Fibroblast of skin of left biceps (primary cell): ENCODE results near the gene KCTD14.
A peak's percentile ranks its signal among the peaks of the same experiment; 100 is the strongest.
"Not testable (repeated sequence)": the region's sequence is repeated elsewhere in the genome, so short reads cannot be mapped to it uniquely, and the experiment has no call there.

Source experiments
- DNase-seq, 2 experiments: peaks; one replicate each; pipeline ENCODE4 v3.0.0-alpha.2; 2013; ENCODE audit warnings: low read depth in 2 of 2

Gene KCTD14

DNA sequence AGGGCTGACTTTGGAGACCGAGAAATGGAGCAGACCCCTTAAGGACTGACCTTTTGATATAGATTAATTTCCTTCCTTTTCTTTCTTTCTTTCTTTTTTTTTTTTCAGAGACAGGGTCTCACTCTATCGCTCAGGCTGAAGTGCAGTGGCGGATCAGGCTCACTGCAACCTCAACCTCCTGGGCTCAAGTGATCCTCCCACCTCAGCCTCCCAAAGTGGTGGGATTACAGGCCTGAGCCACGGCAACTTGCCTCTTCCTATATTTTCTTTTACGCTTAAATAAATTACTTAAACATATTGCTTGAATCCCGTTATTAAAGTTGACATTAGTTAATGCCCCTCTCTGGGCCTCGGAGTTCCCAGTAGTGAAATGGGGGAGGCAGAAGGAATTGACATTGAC lies 350 bp upstream of the KCTD14 start:
- no peak for DNase-seq

DNA sequence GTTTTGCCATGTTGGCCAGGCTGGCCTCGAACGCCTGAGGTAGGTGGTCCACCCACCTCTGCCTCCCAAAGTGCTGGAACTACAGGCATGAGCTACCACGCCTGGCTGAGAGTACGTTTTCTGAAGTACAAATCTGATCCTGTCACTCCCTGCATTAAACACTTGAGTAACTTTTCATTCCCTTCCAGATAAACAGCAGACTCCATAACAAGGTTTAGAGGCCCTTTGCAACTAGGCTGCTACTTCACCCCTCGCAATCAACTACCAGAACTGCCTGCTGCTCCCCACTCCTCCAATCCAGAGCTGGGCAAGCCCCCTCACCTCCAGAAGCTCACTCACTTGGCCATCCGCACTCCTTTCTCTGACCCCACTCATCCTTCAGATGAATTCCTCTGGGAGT lies 1.5 kb downstream of the KCTD14 start:
- no peak for DNase-seq

DNA sequence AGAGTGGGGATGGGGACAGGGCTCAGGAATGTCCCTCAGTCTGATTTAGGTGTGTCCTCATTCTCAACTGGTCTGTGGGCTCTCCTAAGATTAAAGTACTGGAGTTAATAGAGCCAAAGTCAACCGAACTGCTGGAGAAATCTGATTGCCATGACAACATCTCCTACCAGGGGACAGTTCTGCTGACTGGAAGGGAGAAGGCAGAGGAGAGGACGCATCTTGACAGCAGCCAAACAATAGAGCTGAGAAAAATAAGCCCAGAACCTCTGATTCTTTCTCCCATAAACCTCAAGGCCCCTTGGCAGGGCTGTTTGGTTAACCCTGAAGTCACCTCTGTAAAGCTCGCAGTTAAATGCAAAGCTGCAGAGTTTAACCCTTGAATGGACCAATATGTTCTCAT lies 2.8 kb downstream of the KCTD14 start:
- DNase-seq, result no peak

DNA sequence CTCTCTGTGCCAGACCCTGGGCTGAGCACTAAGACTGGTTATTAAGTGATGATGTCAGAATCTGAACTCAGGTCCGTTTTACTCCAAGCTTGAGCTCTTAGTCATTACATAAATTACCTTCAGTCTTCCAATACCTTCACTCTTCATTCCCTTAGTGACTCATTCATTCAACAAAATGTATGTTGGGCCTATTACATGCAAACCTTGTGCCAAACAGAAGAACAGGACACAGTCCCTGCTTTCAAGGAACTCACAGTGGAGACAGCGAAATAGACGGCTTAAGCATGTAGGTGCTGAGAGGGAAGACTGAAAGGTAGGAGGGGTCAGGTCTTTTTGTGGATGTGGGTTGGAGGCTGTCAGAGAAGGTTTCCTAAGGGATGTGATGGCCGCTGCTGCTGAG lies 3.3 kb downstream of the KCTD14 start:
- no peak for DNase-seq

DNA sequence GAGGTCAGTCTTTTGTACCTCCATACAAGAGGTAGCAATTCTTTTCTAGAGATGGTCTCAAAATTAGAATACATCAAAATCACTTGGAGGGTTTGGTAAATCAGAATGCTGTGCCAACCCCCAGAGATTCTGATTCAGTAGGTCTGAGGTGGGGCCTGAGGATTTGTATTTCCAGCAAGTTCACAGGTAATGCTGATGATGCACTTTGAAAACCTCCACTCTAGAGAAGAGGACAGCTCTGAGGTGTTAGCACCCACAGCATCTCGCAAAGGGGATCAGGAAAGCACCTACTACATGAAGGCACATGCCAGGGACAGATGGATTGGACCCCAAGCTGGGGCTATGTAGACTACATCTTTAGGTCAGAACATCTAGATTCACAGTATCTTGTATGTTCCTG lies 7.2 kb downstream of the KCTD14 start:
- DNase-seq, result no peak

- DNase-seq, result not testable (repeated sequence)
Observed at GRCh38 chr11:78014937-78015520, 8.0 kb downstream of the KCTD14 start.

GRCh38 chr11:78011301-78011700 lies 11.8 kb downstream of the KCTD14 start:
- no peak for DNase-seq

GRCh38 chr11:78010755-78011154 lies 12.3 kb downstream of the KCTD14 start:
- DNase-seq, result no peak

DNA sequence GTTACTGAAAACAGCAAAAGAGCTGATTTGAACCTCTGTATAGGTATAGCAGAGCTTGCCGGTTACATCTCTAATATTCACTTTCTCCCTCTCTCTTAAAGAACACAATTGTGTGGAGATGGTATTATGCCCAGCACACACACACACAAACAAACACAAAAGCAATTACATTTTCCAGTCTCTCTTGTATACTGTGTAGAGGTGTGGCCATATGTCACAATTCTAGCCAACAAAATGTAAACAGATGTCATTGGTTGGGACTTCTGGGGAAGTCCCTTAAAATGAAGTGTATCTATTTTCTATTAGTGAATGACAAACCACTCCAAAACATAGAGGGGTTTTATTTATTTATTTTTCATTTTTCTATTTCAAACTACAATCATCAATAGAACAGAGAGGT lies 12.8 kb downstream of the KCTD14 start:
- DNase-seq, result no peak

DNA sequence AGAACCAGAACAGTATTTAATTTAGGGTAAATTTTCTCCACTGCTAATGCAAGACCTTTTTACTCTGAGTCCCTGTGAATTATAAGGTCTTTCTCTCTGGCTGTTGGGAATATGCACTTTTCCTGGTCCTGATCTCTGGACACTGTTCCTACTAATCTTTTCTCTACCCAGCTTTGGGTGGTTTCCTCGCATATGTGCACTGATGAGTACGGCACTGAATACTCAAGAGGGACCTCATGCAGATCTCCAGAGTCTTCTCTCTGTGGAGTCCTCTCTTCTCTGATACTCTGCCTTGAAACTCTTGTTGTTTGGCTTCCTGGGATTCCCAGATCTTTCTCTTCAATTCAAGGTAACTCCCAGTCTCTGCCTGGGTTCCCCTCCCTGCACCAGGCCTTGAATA lies 14.0 kb downstream of the KCTD14 start:
- DNase-seq, result no peak

GRCh38 chr11:78000193-78000592 lies 22.9 kb downstream of the KCTD14 start:
- DNase-seq, result peak; percentile 20 to 28

- DNase-seq, result no peak
Observed at GRCh38 chr11:77999446-78000030, 23.5 kb downstream of the KCTD14 start.

- DNase-seq, result peak; percentile 99
Observed at GRCh38 chr11:77994434-77995362, 28.4 kb downstream of the KCTD14 start, which contains the start of gene INTS4. Gene INTS4, minus strand, starts transcription at chr11:77994668. Its CDS starts 25 bp downstream, at chr11:77994643.

GRCh38 chr11:77993902-77994301 lies 29.2 kb downstream of the KCTD14 start:
- DNase-seq, result no peak

DNA sequence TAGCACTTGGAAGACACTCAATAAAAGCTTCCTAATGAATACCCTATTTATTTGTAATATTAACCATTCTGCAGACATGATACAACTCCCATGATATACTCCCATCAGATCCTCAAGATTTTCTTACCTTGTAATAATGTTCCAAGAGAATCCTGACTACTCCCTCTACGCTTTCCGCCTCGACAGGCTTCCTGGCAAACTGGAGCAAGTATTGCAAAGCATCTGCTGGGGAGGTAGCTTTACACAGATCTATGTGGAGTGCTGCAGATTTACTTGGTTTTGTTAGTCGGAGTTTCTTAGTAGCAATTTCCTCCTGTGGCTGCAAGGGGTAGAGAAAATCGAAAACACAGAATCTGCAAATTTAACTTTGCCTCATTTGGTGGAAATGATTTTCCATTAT lies 32.1 kb downstream of the KCTD14 start:
- no peak for DNase-seq

- DNase-seq, result not testable (repeated sequence)
Observed at GRCh38 chr11:77986456-77986855, 36.6 kb downstream of the KCTD14 start.

- DNase-seq, result no peak
Observed at GRCh38 chr11:77981346-77981947, 41.6 kb downstream of the KCTD14 start.

DNA sequence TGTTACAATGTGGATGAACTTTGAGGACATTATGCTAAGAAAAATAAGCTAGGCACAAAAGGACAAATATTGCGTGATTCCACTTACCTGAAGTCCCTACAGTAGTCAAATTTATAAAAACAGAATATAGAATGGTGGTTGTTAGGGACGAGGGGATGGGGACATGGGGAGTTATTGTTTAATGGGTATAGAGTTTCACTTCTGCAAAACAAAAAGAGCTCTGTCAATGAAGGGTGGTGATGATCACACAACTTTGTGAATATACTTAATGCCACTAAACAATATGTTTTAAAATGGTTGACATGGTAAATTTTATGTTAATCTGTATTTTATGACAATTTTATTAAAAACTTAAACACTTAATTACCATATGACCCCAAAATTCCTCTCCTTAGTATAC lies 54.7 kb downstream of the KCTD14 start:
- no peak for DNase-seq

DNA sequence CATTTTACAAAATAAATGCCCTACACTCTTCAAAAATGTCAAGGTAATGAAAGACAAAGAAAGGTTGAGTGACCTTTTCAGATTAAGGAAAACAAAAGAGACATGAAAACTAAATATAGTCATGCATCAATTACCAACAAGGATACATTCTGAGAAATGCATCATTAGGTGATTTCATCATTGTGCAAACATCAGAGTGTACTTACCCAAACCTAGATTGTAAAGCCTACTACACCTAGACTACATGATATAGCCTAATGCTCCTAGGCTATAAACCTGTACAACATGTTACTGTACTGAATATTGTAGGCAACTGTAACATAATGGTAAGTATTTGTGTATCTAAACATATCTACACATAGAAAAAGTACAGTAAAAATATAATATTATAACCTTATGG lies 55.3 kb downstream of the KCTD14 start:
- DNase-seq, result no peak

GRCh38 chr11:77967121-77967520 lies 56.0 kb downstream of the KCTD14 start:
- no peak for DNase-seq

DNA sequence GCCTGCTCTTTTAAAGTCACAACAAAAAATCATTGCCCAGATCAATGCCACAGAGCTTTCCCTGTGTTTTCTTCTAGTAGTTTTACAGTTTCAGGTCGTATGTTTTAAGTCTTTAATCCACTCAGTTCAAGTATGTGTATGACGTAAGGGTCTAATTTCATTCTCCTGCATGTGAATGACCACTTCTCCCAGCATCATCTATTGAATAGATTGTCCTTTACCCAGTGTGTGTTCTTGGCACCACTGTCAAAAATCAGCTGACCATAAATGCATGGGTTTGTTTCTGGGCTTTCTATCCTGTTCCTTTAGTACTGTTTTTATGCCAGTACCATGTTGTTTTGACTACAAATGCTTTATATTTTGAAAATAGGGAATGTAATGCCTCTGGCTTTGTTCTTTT lies 56.7 kb downstream of the KCTD14 start:
- no peak for DNase-seq
